Stimulated activated CD8-positive, alpha-beta memory T cell treated with anti-CD3 and anti-CD28 coated beads, Interleukin-2, amount 100 ng/mL, for 1 hour (primary cell): ENCODE results near the gene SPATA3.
"Not testable (repeated sequence)": the region's sequence is repeated elsewhere in the genome, so short reads cannot be mapped to it uniquely, and the experiment has no call there.

Experiments used
- DNase-seq, 2 donors: peaks; one replicate each; pipeline ENCODE4 v3.0.0-alpha.2; 2020; ENCODE audit warnings: low read depth in 2 of 2

Gene SPATA3

DNA sequence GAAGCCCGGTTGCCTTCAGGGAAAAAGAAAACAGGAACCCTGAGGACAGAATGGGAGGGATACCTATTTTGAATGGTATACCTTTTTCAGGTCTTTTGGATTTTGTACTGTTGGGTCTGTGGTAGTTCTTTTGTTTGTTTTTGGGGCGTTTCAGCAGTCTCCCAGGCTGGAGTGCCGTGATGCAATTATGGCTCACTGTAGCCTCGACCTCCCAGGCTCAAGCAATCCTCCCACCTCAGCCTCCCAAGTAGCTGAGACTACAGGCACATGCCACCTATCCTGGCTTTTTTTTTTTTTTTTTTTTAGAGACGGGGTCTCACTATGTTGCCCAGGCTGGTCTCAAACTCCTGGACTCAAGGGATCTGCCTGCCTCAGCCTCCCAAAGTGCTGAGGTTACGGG is 27.6 kb upstream of the SPATA3 start:
- DNase-seq, result not testable (repeated sequence)

DNA sequence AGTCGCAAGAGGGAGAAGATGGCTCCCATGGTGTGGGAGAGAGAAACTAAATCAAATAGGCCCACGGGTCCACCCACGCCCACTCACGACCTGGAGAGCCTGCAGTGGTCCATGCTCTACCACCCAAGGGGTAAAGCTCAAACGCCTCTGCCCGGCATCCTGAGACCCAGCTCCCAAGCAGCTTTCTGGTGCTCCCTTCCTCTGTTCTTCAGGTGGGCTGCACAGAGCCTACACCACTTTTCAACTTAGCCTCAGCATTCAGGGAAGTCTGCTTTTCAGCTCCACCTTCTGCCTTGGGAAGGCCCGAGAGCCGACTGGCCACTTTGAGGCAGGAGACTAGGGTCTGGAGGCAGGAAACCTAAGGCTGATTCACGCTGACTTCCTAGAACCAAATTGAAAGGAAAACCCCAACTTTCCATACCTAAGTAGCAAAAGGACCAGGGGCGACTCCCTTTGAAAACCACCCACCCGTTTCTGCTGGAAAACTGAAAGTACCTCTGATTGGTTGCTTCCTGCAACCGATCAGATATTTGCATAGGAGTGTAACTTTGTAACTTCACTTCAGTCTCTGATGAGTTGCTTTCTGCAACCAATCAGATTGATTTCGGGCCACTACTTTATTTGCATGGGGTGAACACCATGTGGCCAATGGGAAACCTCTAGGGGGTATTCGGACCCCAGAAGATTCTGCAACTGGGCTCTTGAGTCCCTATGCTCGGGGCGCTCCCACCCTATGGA is 26.8 kb upstream of the SPATA3 start:
- no peak for DNase-seq

DNA sequence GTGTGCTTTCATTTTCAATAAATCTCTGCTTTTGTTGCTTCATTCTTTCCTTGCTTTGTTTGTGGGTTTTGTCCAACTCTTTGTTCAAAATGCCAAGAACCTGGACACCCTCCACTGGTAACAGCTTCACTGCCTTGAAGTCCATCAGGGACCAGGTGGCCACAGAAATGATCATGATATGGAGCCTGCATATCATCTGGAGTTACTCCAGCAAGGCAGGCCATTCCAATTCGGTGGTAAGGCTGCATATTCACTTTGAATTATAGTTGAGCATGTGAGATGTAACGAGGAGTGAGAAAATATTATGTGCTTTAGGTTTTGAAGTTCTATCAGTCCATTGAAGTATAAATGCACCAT is 26.3 kb upstream of the SPATA3 start:
- no peak for DNase-seq

DNA sequence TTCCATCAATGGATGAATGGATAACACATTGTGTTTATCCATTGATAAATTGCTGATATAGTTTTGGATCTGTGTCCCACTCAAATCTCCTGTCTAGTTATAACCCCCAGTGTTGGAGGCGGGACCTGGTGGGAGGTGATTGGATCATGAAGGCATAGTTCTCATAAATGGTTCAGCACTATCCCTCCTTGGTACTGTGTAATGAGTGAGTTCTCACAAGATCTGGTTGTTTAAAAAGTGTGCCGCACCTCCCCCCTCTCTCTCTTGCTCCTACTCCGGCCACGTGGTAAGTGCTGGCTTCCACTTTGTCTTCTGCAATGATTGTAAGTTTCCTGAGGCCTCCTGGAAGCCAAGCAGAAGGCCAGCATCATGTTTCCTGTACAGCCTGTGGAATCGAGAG is 23.9 kb upstream of the SPATA3 start:
- no peak for DNase-seq

DNA sequence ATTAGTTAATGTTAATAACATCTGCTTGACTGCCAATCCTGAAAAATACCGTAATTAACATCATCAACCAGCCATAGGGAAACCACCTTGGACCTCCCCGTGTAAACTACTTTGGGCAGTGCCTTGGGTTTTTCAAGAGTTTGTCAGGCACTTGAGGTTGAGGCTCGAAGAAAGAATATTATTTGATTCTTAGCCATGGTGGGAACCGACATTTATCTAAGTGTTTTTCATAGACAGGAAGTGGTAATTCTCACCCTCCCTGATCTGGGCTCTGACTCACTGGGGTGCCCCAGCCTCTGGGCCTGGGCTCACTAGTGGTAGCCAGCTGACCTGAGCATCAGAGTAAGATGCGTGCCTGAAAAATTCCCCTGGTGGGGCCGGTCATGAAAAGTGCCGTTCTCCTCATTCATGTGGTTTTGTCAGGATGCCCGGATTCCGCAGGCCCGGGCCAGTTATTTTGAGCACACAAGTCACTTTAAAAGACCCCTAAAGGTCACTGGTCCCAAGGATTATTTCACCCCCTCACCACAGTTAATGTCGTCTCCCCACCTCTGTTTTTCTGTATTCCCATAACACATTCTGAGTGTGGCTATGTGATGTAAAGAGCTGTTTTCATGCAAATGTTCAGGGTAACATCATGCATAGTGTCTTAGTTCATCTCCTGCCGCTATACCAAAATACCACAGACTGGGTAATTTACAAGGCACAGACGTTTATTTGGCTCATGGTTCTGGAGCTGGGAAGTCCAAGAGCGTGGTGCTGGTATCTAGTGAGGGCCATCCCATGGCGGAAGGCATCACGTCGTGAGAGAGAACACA is 21.6 kb upstream of the SPATA3 start:
- DNase-seq, result peak; percentile 46 to 47

DNA sequence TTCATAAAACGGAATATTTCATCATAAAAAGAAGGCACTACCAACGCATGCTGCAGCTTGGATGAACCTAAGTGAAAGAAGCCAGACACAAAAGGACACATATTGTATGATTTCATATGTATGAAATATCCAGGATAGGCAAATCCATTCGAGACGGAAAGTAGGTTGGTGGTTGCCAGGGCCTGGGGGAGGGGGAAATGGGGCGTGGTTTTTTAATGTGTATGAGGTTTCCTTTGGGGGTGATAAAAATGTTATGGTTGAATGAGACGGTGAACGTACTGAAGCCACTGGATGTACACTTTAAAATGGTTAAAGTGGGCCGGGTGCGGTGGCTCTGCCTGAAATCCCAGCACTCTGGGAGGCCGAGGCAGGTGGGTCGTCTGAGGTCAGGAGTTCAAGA is 20.0 kb upstream of the SPATA3 start:
- DNase-seq, result no peak

DNA sequence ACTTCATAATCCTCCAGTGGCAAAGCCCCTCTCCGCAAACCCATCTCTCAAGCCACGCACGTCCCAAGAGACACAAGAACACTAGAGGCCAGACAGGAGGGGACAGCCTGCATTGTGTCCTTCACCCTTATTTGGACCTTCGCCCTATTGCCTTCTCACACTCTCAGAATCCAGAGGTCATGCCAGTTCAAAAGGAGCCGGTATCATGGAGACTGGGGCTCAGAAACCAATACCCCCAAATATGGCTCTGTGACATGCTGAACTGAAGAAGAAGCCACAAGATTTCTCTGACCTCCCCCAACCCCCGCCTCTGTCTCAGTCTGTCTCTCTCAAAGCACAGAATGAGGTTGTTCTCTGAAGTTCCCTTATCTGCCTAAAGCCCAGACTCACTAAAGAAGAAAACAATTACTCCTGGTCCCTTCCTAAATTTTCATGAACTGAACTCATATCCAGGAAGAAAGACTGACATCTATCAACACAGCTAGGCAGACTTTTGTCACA is 19.2 kb upstream of the SPATA3 start:
- no peak for DNase-seq

DNA sequence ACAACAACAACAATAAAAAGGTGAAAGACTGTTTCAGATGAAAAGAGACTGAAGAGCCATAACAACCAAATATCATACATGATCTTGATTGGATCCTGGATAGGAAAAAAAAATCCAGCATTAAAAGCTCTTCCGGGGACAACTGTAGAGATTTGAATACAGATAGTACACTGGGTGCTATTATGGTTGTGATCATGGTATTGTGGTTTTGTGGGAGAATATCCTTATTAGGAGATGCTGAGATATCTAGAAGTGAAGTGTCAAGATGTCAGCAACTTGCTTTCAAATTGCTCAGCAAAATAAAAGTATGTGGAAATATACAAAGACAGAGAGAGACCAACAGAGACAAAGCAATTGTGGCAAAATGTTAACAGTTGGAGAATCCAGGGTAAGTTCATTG is 15.5 kb upstream of the SPATA3 start:
- DNase-seq, result no peak

DNA sequence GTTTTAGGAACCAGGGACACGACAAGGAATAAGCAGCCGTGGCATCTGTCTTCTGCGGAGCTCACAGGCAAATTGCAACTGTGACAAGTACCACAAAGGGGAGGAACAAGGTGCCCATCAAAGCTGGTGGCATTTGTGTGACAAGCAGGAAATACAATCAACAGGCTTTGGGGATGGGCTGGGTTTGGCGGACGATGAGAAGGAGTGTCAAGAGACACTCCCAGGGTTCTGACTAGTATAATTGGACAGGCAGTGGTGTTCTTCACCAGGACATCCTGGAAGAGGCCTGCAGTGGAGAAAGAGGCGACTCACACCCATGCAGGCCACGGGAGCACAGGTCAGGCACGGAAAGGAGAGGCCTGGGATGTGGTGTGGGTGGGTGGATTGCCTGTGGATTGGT is 14.2 kb upstream of the SPATA3 start:
- DNase-seq, result no peak

DNA sequence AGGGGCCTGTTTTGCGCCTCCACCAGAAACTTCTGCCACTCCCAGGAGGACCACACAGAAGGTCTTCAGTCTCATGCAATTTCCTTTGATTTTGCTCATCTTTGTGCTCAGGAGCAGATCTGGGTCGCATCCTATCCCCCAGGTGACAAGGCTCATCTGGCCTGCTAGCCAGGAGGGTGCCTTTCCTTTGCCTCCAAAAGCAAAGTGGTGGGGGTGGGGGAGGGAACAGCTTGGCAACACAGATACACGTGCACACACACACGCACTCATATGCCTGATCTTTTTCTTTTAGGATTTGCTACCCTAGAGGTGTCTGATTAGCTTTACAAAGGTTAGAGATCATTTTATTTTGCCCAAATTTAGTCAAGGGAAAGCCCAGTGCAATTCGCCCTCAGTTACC is 13.8 kb upstream of the SPATA3 start:
- no peak for DNase-seq

DNA sequence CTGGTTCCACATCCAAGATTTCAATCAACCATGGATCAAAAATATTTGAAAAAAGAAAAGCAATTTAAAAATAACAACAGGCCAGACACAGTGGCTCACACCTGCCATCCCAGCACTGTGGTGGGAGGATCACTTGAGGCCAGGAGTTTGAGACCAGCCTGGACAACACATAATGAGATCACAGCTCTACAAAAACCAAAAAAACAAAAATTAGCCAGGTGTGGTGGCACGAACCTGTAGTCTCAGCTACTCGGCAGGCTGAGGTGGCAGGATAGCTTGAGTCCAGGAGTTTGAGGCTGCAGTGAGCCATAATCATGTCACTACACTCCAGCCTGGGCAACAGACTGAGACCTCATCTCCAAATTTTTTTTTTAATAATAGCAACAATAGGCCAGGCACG is 13.4 kb upstream of the SPATA3 start:
- no peak for DNase-seq

DNA sequence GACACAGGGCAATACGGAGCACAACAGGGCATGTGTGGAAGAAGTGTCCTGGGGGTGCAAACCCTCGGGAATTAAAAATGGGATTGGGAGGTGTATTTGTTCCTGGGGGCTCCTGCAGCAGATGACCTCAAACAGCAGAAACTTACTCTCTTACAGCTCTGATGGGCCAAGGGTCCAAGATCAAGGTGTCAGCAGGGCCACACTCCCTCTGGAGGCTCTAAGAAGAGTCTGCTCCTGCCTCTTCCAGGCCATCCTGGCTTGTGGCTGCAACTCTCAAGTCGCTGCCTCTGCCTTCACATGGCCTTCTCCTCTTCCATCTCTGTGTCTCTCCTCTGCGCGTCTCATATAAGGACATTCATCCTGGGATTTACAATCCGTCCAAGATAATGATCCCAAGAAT is 12.4 kb upstream of the SPATA3 start:
- no peak for DNase-seq

DNA sequence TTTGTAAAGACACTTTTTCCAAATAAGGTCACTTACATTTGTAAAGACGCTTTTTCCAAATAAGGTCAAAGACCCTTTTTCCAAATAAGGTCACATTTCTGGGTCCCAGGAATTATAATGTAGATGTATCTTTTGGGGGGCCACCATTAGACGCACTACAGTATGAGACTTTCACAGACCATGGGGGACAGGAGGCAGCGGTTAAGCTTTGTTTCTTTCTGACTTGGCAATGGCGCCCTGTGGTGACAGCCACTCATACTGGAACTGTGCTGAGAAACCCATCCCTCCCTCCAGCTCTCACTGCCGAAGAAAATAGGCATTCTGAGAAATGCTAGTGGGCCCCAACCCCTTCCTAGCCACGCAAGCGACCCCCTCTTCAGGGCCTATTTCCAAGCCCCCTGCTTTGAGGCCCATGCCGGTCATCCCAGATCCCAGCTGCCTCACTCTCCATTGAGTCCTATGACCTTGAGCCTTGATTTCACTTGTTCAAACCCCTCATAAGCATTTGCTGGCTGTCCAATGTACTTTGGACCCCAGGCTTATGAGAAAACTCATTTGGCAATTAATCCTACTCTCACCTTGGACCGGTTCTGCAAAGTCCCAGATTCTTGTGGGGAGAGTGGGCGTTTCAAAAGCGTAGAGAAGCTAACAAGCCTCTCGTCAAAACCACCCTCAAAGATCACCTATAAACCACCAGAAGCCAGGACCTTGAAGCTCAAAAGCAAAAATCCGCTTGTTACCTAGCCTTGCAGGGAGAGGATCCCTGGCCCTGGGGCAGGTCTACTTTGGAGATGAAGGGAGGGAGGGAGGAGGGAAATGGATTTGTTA is 11.3 kb upstream of the SPATA3 start:
- no peak for DNase-seq

DNA sequence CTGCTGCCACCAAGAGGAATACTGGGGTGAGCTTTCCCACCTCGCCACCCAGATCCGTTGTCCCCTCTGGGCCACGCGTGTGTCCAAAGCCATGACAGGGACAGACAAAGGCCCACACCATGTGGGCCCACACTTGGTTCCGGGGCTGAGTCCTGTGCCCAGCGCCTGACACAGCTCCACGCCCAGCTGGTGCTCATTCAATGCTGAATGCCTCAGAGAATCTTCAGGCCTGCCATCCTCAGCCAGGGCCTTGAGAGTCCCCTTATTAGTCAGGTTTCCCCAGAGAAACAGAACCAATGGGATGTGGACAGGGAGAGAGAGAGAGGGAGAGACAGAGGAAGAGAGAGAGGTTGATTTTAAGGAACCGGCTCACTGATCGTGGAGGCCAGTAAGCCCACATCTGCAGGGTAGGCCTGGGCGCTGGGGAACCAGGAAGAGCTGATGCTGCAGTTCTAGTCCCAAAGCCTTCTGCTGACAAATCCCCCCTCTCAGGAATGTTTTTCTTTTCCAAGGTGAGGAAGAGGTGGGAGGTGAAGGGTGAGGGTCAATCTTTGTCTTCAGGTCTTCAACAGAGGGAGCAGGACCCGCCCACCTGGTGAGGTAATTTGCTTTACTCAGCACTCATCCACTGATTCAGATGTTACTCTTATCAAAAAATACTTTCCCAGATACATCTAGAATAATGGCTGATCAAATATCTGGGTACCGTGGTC is 10.2 kb upstream of the SPATA3 start:
- no peak for DNase-seq

DNA sequence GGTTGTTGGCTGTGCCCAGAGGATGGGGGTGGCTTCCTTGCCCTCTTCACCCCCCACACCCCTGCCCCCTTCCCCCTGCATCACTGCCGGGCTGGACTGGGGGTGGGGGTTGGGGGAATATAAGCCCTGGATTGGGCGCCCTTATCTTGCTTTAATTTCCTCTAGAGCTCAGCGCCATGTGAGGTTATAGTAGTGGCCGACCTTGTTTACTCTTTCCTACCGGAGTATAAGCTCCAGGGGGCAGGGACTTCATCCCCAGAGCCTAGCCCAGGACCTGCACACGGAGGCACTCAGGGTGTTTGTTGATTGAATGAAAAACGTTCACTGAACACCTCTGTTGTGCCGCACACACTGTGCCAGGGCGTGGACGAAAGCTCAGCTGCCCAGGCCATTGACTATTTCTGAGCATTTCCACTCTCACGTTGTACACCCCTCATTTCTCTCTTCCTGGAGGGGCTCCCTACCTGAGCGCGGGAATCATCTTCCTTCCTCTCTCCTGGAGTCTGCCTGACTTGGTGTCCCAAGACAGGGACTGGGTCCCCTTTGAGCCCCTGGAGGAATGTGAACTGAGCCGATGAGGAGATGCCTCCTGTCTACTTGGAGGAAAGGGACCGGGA is 9.3 kb upstream of the SPATA3 start:
- no peak for DNase-seq

DNA sequence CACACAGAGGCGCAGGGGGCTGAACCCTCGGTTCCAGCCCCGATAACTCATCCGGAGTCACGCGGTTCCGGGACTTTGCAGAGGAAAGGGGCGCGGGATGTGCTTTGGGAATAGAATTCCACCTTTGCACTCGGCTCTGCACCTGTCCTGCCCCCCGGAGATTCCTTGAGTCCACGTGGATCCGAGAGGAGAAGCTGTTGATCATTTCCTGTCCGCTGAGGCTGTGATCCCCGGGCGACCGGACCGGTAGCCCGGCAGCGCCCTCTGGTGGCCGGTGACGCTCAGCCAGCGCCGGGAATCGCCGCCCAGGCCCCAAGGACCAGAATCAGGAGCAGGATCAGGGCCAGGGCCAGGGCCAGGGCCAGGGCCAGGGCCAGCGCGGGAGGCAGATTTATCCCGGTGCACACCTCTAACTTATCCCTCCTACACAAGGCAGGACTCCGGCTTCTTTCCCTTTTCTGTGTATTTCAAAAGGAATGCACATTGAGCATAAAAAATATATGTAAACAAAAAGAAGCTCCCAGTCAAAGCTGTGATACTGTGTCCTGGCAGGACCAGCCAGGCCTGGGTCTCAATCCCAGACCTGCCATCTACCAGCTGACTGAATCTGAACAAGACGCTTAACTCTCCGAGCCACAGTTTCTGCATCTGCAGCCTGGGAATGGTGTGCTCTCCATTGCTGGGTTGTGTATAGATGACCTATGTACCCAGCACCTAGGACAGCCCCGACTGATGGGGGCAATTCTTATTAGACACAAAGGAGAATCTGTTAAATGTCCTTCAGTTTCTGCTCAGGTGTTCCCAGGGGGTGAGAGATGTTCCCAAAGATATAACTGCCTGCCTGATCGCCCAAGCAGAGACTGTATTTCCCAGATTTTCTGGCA is 8.5 kb upstream of the SPATA3 start:
- DNase-seq, result peak; percentile 64 to 65

DNA sequence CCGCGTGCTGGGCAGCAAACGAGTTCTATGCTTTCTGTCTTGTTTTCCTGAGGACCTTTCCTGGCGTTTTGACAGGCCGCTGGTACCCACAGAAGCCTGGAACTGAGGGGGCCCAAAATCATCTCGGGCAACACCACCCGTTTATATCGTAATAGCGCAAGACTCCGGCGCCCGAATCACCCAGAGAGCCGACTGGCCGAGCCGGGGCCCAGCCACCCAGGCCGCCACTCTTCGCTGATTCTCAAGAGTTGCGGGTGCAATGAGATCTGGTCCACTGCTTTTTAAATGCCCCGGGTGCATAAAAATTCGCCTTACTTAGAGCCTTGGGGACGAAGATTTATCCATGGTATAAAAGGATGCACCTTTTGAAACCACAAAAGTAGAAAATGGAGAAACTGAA is 6.2 kb upstream of the SPATA3 start:
- DNase-seq, result no peak

DNA sequence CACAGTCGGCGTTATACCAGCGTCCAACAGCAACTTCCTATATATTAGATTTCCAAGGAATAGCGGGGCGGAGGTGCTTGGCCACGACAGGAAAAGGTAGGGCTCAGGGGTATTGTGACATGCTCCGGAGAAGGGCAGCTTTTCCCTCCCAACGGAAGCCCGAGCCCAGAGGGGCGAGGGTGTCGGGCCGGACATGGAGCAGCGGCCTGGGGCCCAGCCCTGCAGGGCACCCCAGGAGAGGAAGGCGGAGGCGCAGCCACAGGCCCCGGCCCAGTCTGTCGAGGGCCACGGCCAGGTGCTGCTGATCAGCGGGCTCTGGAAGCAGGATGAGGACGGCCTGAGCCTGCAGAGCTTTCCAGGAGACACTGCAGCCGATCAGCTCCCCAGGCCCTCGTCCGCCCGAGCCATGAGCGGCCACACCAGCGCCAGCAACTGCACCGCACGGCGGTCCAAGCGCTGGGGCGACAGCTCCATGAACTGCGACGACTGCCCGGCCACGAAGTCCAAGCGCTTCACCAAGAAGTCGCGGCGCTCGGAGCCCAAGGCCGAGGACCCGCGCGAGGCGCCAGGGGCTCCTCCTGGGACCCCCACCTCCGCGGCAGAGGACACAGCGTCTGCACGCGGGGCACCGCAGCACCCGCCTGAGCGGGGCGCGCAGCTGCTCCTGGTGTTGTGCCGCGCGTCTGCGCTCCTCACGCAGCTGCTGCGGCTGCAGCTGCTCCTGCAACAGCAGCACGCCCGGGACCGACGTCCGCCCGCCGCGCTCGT is 5.6 kb upstream of the SPATA3 start:
- no peak for DNase-seq

DNA sequence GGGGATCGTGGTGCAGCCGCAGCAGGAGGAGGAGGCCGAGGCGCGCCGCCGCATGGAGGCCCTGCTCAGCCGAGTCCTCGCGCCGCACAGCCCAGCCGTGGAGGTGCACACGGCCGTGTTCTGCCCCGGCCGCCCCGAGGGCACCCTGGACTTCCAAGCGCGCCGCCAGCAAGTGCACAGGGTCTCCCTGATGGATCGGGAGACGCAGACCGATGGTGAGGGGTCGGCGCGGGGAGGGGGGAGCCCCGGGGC is 5.1 kb upstream of the SPATA3 start:
- DNase-seq, result no peak

DNA sequence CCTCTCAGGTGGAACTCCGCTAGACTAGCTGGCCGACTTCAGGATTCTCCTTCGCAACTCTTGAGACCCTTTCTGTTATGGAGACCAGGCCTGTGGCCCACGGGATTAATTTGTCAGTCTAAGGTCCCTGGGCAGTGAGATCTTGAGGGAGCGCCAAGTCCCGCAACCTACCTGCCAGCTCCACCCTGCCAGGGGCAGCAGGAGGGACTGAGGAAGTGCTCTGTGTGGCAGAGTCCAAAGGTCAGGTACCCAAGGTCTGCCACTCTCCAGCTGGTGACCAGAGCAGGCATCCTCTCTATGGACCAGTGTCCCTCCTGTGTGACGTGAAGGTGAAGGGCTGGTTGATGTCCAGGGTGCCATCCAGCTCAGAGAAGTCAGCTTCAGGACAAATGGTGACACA is 4.3 kb upstream of the SPATA3 start:
- DNase-seq, result no peak
